ENCODE results near the gene NF2.

The NF2 gene

GRCh38 chr22:29609139-29609538 is 5.7 kb downstream of the NF2 start:
- no peak overlapping the region for H2BK120ac ChIP-seq (ENCODE audit: low read depth, low read length)
- WGBS (ENCODE audit: extremely low coverage, insufficient coverage, low lambda C conversion rate) = no CpG with 5 or more reads among the region's 2 CpGs
- H3K23ac ChIP-seq (ENCODE audit: low read length) = no peak overlapping the region
- peaks cover 2% of the 10 kb centered on the region for H3K79me1 ChIP-seq (ENCODE audit: low read length)
- H4K5ac ChIP-seq (ENCODE audit: low read length) = no peak overlapping the region
- no peak overlapping the region for H3K9ac ChIP-seq (ENCODE audit: low read length)
- H2BK15ac ChIP-seq (replicated peaks; ENCODE audit: low read depth) = no peak overlapping the region
- H3K27me3 ChIP-seq (ENCODE audit: insufficient read depth, low read length, poor library complexity) = no peaks in the 10 kb centered on the region
- no peak overlapping the region for H3K18ac ChIP-seq (ENCODE audit: low read length)
- H4K8ac ChIP-seq (ENCODE audit: low read depth, low read length) = no peak overlapping the region
- H3K4ac ChIP-seq (ENCODE audit: low read depth, low read length) = no peak overlapping the region
- peaks cover 2% of the 10 kb centered on the region for H3K79me2 ChIP-seq (ENCODE audit: control insufficient read depth, insufficient read depth, low read length)
- H3K36me3 ChIP-seq (ENCODE audit: control insufficient read depth, insufficient read depth, low read length) = no peaks in the 10 kb centered on the region
- no peak overlapping the region for H3K56ac ChIP-seq (ENCODE audit: low read length)
- no peak overlapping the region for H2BK5ac ChIP-seq (ENCODE audit: low read length)
- H3K4me2 ChIP-seq (ENCODE audit: low read length) = no peak overlapping the region
- H3K27ac ChIP-seq (ENCODE audit: low read depth, low read length) = no peak overlapping the region
- no peak overlapping the region for H3K4me3 ChIP-seq (ENCODE audit: low read length)
- H3K4me1 ChIP-seq (ENCODE audit: control insufficient read depth, low read depth, low read length) = peaks cover 2% of the 10 kb centered on the region
- peak; percentile 25 for DNase-seq
- H2AK5ac ChIP-seq (ENCODE audit: low read length) = no peak overlapping the region

GRCh38 chr22:29610780-29611179 is 7.3 kb downstream of the NF2 start:
- no peak overlapping the region for H3K23ac ChIP-seq (ENCODE audit: low read length)
- H3K56ac ChIP-seq (ENCODE audit: low read length) = no peak overlapping the region
- no peak overlapping the region for H2AK5ac ChIP-seq (ENCODE audit: low read length)
- no peak overlapping the region for H2BK15ac ChIP-seq (replicated peaks; ENCODE audit: low read depth)
- H3K27ac ChIP-seq (ENCODE audit: low read depth, low read length) = no peak overlapping the region
- H3K4me3 ChIP-seq (ENCODE audit: low read length) = no peak overlapping the region
- no CpG with 5 or more reads among the region's 1 CpG for WGBS (ENCODE audit: extremely low coverage, insufficient coverage, low lambda C conversion rate)
- H3K36me3 ChIP-seq (ENCODE audit: control insufficient read depth, insufficient read depth, low read length) = no peaks in the 10 kb centered on the region
- no peak overlapping the region for H3K4ac ChIP-seq (ENCODE audit: low read depth, low read length)
- H3K4me2 ChIP-seq (ENCODE audit: low read length) = no peak overlapping the region
- H2BK5ac ChIP-seq (ENCODE audit: low read length) = no peak overlapping the region
- H2BK120ac ChIP-seq (ENCODE audit: low read depth, low read length) = no peak overlapping the region
- H4K8ac ChIP-seq (ENCODE audit: low read depth, low read length) = no peak overlapping the region
- no peak overlapping the region for H3K18ac ChIP-seq (ENCODE audit: low read length)
- H3K9ac ChIP-seq (ENCODE audit: low read length) = no peak overlapping the region
- H3K4me1 ChIP-seq (ENCODE audit: control insufficient read depth, low read depth, low read length) = no peaks in the 10 kb centered on the region
- peaks cover 4% of the 10 kb centered on the region for H3K79me1 ChIP-seq (ENCODE audit: low read length)
- H3K27me3 ChIP-seq (ENCODE audit: insufficient read depth, low read length, poor library complexity) = no peaks in the 10 kb centered on the region
- no peak overlapping the region for H4K5ac ChIP-seq (ENCODE audit: low read length)
- DNase-seq = no peak
- H3K79me2 ChIP-seq (ENCODE audit: control insufficient read depth, insufficient read depth, low read length) = no peaks in the 10 kb centered on the region

GRCh38 chr22:29615705-29616327 is 12.4 kb downstream of the NF2 start:
- Histone ChIP-seq H3K79me1 (ENCODE audit: low read length) (peaks cover 6% of the 10 kb centered on the region), H2BK15ac (replicated peaks; ENCODE audit: low read depth) (no peak overlapping the region), H3K18ac (ENCODE audit: low read length) (no peak overlapping the region), H2BK120ac (ENCODE audit: low read depth, low read length) (no peak overlapping the region), H3K4me1 (ENCODE audit: control insufficient read depth, low read depth, low read length) (peaks cover 2% of the 10 kb centered on the region), H3K27ac (ENCODE audit: low read depth, low read length) (no peak overlapping the region), H3K27me3 (ENCODE audit: insufficient read depth, low read length, poor library complexity) (no peaks in the 10 kb centered on the region), H4K5ac (ENCODE audit: low read length) (no peak overlapping the region), H3K23ac (ENCODE audit: low read length) (no peak overlapping the region), H3K9ac (ENCODE audit: low read length) (no peak overlapping the region), H3K4me3 (ENCODE audit: low read length) (no peak overlapping the region), H3K79me2 (ENCODE audit: control insufficient read depth, insufficient read depth, low read length) (peaks cover 3% of the 10 kb centered on the region), H3K4ac (ENCODE audit: low read depth, low read length) (no peak overlapping the region), H4K8ac (ENCODE audit: low read depth, low read length) (no peak overlapping the region), H2BK5ac (ENCODE audit: low read length) (no peak overlapping the region), H3K4me2 (ENCODE audit: low read length) (no peak overlapping the region), H3K56ac (ENCODE audit: low read length) (no peak overlapping the region), H2AK5ac (ENCODE audit: low read length) (no peak overlapping the region), H3K36me3 (ENCODE audit: control insufficient read depth, insufficient read depth, low read length) (no peaks in the 10 kb centered on the region)
- no peak for DNase-seq
- WGBS (ENCODE audit: extremely low coverage, insufficient coverage, low lambda C conversion rate) = no CpG with 5 or more reads among the region's 4 CpGs

- peaks cover 3% of the 10 kb centered on the region for H3K79me2 ChIP-seq (ENCODE audit: control insufficient read depth, insufficient read depth, low read length)
- peaks cover 2% of the 10 kb centered on the region for H3K4me1 ChIP-seq (ENCODE audit: control insufficient read depth, low read depth, low read length)
- H3K27ac ChIP-seq (ENCODE audit: low read depth, low read length) = no peak overlapping the region
- no peak overlapping the region for H2BK5ac ChIP-seq (ENCODE audit: low read length)
- H2AK5ac ChIP-seq (ENCODE audit: low read length) = no peak overlapping the region
- H3K4ac ChIP-seq (ENCODE audit: low read depth, low read length) = no peak overlapping the region
- no peak overlapping the region for H3K9ac ChIP-seq (ENCODE audit: low read length)
- no peak overlapping the region for H2BK120ac ChIP-seq (ENCODE audit: low read depth, low read length)
- no peak for DNase-seq
- H3K27me3 ChIP-seq (ENCODE audit: insufficient read depth, low read length, poor library complexity) = no peaks in the 10 kb centered on the region
- WGBS (ENCODE audit: extremely low coverage, insufficient coverage, low lambda C conversion rate) = no CpG with 5 or more reads among the region's 2 CpGs
- H3K18ac ChIP-seq (ENCODE audit: low read length) = no peak overlapping the region
- no peaks in the 10 kb centered on the region for H3K36me3 ChIP-seq (ENCODE audit: control insufficient read depth, insufficient read depth, low read length)
- H4K5ac ChIP-seq (ENCODE audit: low read length) = no peak overlapping the region
- no peak overlapping the region for H2BK15ac ChIP-seq (replicated peaks; ENCODE audit: low read depth)
- no peak overlapping the region for H3K56ac ChIP-seq (ENCODE audit: low read length)
- no peak overlapping the region for H3K23ac ChIP-seq (ENCODE audit: low read length)
- no peak overlapping the region for H4K8ac ChIP-seq (ENCODE audit: low read depth, low read length)
- H3K4me2 ChIP-seq (ENCODE audit: low read length) = no peak overlapping the region
- H3K4me3 ChIP-seq (ENCODE audit: low read length) = no peak overlapping the region
- peaks cover 9% of the 10 kb centered on the region for H3K79me1 ChIP-seq (ENCODE audit: low read length)
Measured at GRCh38 chr22:29617922-29618629, 14.6 kb downstream of the NF2 start.

GRCh38 chr22:29621761-29622526 is 18.5 kb downstream of the NF2 start:
- H4K8ac ChIP-seq (ENCODE audit: low read depth, low read length) = no peak overlapping the region
- no peaks in the 10 kb centered on the region for H3K27me3 ChIP-seq (ENCODE audit: insufficient read depth, low read length, poor library complexity)
- H3K4me2 ChIP-seq (ENCODE audit: low read length) = no peak overlapping the region
- H3K56ac ChIP-seq (ENCODE audit: low read length) = no peak overlapping the region
- no peak overlapping the region for H3K4ac ChIP-seq (ENCODE audit: low read depth, low read length)
- no peak overlapping the region for H2BK120ac ChIP-seq (ENCODE audit: low read depth, low read length)
- H3K9ac ChIP-seq (ENCODE audit: low read length) = no peak overlapping the region
- no peak overlapping the region for H3K18ac ChIP-seq (ENCODE audit: low read length)
- H2BK15ac ChIP-seq (replicated peaks; ENCODE audit: low read depth) = no peak overlapping the region
- no peak overlapping the region for H2AK5ac ChIP-seq (ENCODE audit: low read length)
- peak overlapping the region; percentile 20 for H3K23ac ChIP-seq (ENCODE audit: low read length)
- no peak overlapping the region for H3K4me3 ChIP-seq (ENCODE audit: low read length)
- DNase-seq = no peak
- peaks cover 11% of the 10 kb centered on the region for H3K79me1 ChIP-seq (ENCODE audit: low read length)
- H4K5ac ChIP-seq (ENCODE audit: low read length) = no peak overlapping the region
- H3K79me2 ChIP-seq (ENCODE audit: control insufficient read depth, insufficient read depth, low read length) = peaks cover 3% of the 10 kb centered on the region
- no peaks in the 10 kb centered on the region for H3K36me3 ChIP-seq (ENCODE audit: control insufficient read depth, insufficient read depth, low read length)
- WGBS (ENCODE audit: extremely low coverage, insufficient coverage, low lambda C conversion rate) = no CpG with 5 or more reads among the region's 5 CpGs
- H2BK5ac ChIP-seq (ENCODE audit: low read length) = no peak overlapping the region
- H3K4me1 ChIP-seq (ENCODE audit: control insufficient read depth, low read depth, low read length) = peaks cover 2% of the 10 kb centered on the region
- no peak overlapping the region for H3K27ac ChIP-seq (ENCODE audit: low read depth, low read length)
